Measurements from ENCODE around the gene MED23. TPM values are rescaled to one million over a fixed set of nuclear protein-coding genes. Genes with fewer than 3 reads are reported as not detected.

The MED23 gene
- polyA plus RNA-seq, 1 of the 3 experiments (the other 2 are of a cell fraction): 10.1 TPM

GRCh38 chr6:131594074-131594473, 34.0 kb downstream of the MED23 start:
- CTCF ChIA-PET: no interaction called here
- TF ChIP-seq FOXM1 (IDR thresholded peaks at IDR 0.05; ENCODE audit: low read depth) (no peak), RCOR1 (IDR thresholded peaks at IDR 0.05; ENCODE audit: low read length) (no peak), EP300 (IDR thresholded peaks at IDR 0.05; ENCODE audit: borderline replicate concordance in 1 of 2, low read depth in 1 of 2, low read length in 1 of 2) (no peak), RAD21 (IDR thresholded peaks at IDR 0.05; ENCODE audit: low read length) (no peak)
- Histone ChIP-seq H3K4me3 (ENCODE audit: low read depth in 2 of 2, low read length in 1 of 2) (no peak overlapping the region), H3K27ac (ENCODE audit: low read depth in 2 of 2, low read length in 1 of 2) (no peak overlapping the region), H2AFZ (ENCODE audit: low read depth) (no peak overlapping the region), H3K36me3 (replicated peaks in 1 of 2; ENCODE audit: control insufficient read depth in 1 of 2, insufficient read depth in 2 of 2, low read length in 1 of 2) (peaks cover 78 to 84% of the 10 kb centered on the region in 2 experiments), H3K27me3 (ENCODE audit: insufficient read depth) (no peaks in the 10 kb centered on the region), H3F3A (replicated peaks; ENCODE audit: insufficient read depth) (no peaks in the 10 kb centered on the region), H3K9me2 (no peaks in the 10 kb centered on the region), H3K4me1 (ENCODE audit: control insufficient read depth in 1 of 2, insufficient read depth in 2 of 2, low read depth in 1 of 2, low read length in 1 of 2) (no peaks in the 10 kb centered on the region), H3K9me3 (no peaks in the 10 kb centered on the region), H3K4me2 (no peak overlapping the region), H4K20me1 (ENCODE audit: insufficient read depth) (no peaks in the 10 kb centered on the region), H3K79me2 (ENCODE audit: insufficient read depth) (no peaks in the 10 kb centered on the region), H3K9ac (no peak overlapping the region)
- no peak for DNase-seq
- WGBS (ENCODE audit: low lambda C conversion rate): 91% methylated on average over 11 of the region's 11 CpGs
- POLR2A ChIA-PET: no interaction called here

GRCh38 chr6:131592935-131593334, 35.1 kb downstream of the MED23 start:
- Histone ChIP-seq H3K4me3 (ENCODE audit: low read depth in 2 of 2, low read length in 1 of 2) (no peak overlapping the region), H3K79me2 (ENCODE audit: insufficient read depth) (no peaks in the 10 kb centered on the region), H4K20me1 (ENCODE audit: insufficient read depth) (no peaks in the 10 kb centered on the region), H3K9me2 (no peaks in the 10 kb centered on the region), H3K9ac (no peak overlapping the region), H3F3A (replicated peaks; ENCODE audit: insufficient read depth) (no peaks in the 10 kb centered on the region), H3K4me1 (ENCODE audit: control insufficient read depth in 1 of 2, insufficient read depth in 2 of 2, low read depth in 1 of 2, low read length in 1 of 2) (no peaks in the 10 kb centered on the region), H3K9me3 (no peaks in the 10 kb centered on the region), H3K27ac (ENCODE audit: low read depth in 2 of 2, low read length in 1 of 2) (no peak overlapping the region), H2AFZ (ENCODE audit: low read depth) (no peak overlapping the region), H3K36me3 (replicated peaks in 1 of 2; ENCODE audit: control insufficient read depth in 1 of 2, insufficient read depth in 2 of 2, low read length in 1 of 2) (peaks cover 79 to 84% of the 10 kb centered on the region in 2 experiments), H3K27me3 (ENCODE audit: insufficient read depth) (no peaks in the 10 kb centered on the region), H3K4me2 (no peak overlapping the region)
- WGBS (ENCODE audit: low lambda C conversion rate): 53% methylated on average over 2 of the region's 2 CpGs
- ChIA-PET POLR2A (no interaction called here), CTCF (no interaction called here)
- TF ChIP-seq FOSL2 (IDR thresholded peaks at IDR 0.05; ENCODE audit: borderline replicate concordance, low read depth) (no peak), EP300 (IDR thresholded peaks at IDR 0.05; ENCODE audit: borderline replicate concordance in 1 of 2, low read depth in 1 of 2, low read length in 1 of 2) (no peak), GATA2 (CRISPR knock-in tag; IDR thresholded peaks at IDR 0.05) (no peak), JUND (IDR thresholded peaks at IDR 0.05) (no peak)
- no peak for DNase-seq

GRCh38 chr6:131588643-131589042, 39.4 kb downstream of the MED23 start:
- H3K36me3 ChIP-seq (replicated peaks in 1 of 2; ENCODE audit: control insufficient read depth in 1 of 2, insufficient read depth in 2 of 2, low read length in 1 of 2): peaks cover 75 to 80% of the 10 kb centered on the region in 2 experiments
- ChIA-PET POLR2A (no interaction called here), CTCF (interaction anchor here (1.7 kb wide), 1 partner anchor 39 kb away, joined by 6 read pairs; the partner anchor contains the start of gene MED23)
- no peaks in the 10 kb centered on the region for H3K9me3 ChIP-seq
- no peak overlapping the region for H3K27ac ChIP-seq (ENCODE audit: low read depth in 2 of 2, low read length in 1 of 2)
- no peaks in the 10 kb centered on the region for H3K27me3 ChIP-seq (ENCODE audit: insufficient read depth)
- WGBS (ENCODE audit: low lambda C conversion rate): 89% methylated on average over 2 of the region's 2 CpGs
- H2AFZ ChIP-seq (ENCODE audit: low read depth): no peak overlapping the region
- no peak for DNase-seq
- no peaks in the 10 kb centered on the region for H3K79me2 ChIP-seq (ENCODE audit: insufficient read depth)
- H3K4me1 ChIP-seq (ENCODE audit: control insufficient read depth in 1 of 2, insufficient read depth in 2 of 2, low read depth in 1 of 2, low read length in 1 of 2): no peaks in the 10 kb centered on the region
- no peak overlapping the region for H3K4me3 ChIP-seq (ENCODE audit: low read depth in 2 of 2, low read length in 1 of 2)
- no peak overlapping the region for H3K4me2 ChIP-seq
- no peaks in the 10 kb centered on the region for H4K20me1 ChIP-seq (ENCODE audit: insufficient read depth)
- H3K9me2 ChIP-seq: no peaks in the 10 kb centered on the region
- no peak overlapping the region for H3K9ac ChIP-seq
- H3F3A ChIP-seq (replicated peaks; ENCODE audit: insufficient read depth): no peaks in the 10 kb centered on the region
- TF ChIP-seq NFIC (IDR thresholded peaks at IDR 0.05; ENCODE audit: borderline replicate concordance) (no peak), RFX5 (IDR thresholded peaks at IDR 0.05; ENCODE audit: low read length) (no peak), IRF3 (IDR thresholded peaks at IDR 0.05; ENCODE audit: low read depth, low read length) (no peak), MEF2A (IDR thresholded peaks at IDR 0.05; ENCODE audit: borderline replicate concordance, low read depth) (no peak), SMC3 (IDR thresholded peaks at IDR 0.05; ENCODE audit: low read depth, low read length) (no peak), CTCF (IDR thresholded peaks at IDR 0.05) (no peak), RXRA (IDR thresholded peaks at IDR 0.05; ENCODE audit: borderline replicate concordance, low read depth) (no peak), USF2 (IDR thresholded peaks at IDR 0.05; ENCODE audit: borderline replicate concordance, low read depth, low read length) (no peak), RCOR1 (IDR thresholded peaks at IDR 0.05; ENCODE audit: low read length) (no peak), GATA2 (CRISPR knock-in tag; IDR thresholded peaks at IDR 0.05) (no peak), ELF1 (IDR thresholded peaks at IDR 0.05) (no peak), MAX (IDR thresholded peaks at IDR 0.05; ENCODE audit: low read depth) (no peak), FOXM1 (IDR thresholded peaks at IDR 0.05; ENCODE audit: low read depth) (no peak), USF1 (IDR thresholded peaks at IDR 0.05; ENCODE audit: borderline replicate concordance, low read depth) (no peak), FOXJ3 (CRISPR knock-in tag; IDR thresholded peaks at IDR 0.05) (no peak)

All from SK-N-SH (cell line).